NCI-H82 (cell line): ENCODE measurements around the gene TJAP1.
A peak's percentile ranks its signal among the peaks of the same experiment; 100 is the strongest.

Source experiments
- DNase-seq: peaks from one replicate; lab custom pipeline; 2025; lab: John Stamatoyannopoulos, UW

TJAP1 gene

DNA sequence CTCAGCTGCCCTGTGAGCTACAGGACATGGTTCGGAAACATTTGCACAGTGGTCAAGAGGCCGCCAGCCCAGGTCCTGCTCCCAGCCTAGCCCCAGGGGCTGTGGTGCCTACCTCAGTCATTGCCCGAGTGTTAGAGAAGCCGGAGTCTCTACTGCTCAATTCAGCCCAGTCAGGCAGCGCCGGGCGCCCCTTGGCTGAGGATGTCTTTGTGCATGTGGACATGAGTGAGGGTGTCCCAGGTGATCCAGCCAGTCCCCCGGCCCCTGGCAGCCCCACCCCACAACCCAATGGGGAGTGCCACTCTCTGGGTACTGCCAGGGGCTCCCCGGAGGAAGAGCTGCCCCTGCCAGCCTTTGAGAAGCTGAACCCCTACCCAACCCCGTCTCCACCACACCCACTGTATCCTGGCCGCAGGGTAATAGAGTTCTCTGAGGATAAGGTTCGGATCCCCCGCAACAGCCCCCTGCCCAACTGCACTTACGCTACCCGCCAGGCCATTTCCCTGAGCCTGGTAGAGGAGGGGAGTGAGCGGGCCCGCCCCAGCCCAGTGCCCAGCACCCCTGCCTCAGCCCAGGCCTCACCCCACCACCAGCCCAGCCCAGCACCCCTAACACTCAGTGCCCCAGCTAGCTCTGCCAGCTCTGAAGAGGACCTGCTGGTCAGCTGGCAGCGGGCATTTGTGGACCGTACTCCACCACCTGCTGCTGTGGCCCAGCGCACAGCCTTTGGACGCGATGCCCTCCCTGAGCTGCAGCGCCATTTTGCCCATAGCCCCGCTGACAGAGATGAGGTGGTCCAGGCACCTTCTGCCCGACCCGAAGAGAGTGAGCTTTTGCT is 27.6 kb downstream of the TJAP1 start:
- no peak for DNase-seq

DNA sequence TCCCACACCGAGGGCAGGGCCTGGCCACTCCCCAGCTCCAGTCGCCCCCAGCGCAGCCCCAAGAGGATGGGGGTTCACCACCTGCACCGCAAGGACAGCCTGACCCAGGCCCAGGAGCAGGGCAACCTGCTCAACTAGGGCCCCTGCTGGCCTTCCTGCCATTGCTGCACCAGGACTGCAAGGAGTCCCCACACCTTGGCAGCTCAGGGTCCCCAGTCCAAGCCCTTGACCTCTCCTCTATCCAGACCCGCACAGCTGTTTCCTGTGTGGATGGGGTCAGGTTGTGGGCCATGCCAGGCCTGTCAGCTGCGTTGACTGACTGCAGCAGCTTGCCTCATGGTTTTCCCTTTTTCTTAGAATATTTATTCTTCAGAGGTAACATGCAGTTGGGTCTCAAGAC is 28.3 kb downstream of the TJAP1 start:
- no peak for DNase-seq

DNA sequence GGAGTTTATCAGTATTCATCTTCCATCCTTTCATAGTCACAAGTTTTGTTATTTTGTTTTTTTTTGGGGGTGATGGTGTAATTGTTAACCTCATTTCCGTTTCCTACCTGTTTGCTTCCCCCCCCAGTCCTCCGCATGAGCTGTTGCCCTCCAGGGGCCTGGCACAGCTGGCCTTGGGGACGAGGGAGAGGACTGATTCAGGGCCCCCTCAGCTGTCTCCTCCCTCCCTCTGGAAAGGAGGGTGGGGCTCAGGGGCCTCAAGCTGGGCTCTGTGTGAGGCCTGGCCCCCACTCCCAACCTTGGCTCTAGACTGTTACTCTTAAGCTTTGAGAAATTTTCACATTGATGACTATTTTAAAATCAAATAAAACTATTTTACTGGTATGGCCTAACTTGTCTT is 28.8 kb downstream of the TJAP1 start:
- DNase-seq = no peak

DNA sequence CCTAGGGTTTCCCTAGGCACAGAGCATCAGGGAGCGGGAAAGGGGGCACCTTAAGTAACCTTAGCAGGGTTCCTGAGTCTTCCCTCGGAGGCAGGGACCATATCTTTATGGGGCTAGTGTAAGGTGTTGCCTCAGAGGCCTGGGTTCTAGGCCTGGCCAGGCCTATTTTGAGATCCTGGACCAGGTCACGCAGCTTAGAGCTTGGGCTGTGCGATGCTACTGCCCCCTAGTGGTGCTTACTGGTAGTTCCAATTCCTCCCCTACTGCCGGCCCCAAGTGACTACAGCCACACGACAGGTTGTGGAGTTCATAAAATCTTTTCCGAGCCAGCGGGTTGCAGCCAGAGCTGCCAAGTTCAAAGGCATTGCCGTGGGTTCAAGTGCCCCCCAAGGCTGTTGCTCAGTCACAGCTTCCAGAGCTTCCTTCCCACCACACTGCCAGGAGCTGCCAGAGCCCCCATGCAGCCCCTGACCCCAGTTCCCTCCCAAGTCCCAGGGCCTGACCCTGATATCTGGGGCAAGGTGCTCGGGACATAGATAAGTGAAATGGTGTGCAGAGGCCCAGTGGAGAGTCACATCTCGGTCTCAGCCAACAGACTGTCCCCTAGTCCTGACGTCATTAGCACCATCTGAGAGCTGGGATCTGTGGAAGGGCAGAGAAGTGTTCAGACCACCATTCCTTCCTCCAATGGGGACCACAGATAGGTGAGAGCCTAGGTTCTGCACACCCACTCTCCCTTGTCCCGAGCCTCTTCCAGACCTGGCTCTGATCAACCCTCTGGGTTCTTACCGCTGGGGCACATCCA is 29.5 kb downstream of the TJAP1 start:
- DNase-seq = peak; percentile 89

DNA sequence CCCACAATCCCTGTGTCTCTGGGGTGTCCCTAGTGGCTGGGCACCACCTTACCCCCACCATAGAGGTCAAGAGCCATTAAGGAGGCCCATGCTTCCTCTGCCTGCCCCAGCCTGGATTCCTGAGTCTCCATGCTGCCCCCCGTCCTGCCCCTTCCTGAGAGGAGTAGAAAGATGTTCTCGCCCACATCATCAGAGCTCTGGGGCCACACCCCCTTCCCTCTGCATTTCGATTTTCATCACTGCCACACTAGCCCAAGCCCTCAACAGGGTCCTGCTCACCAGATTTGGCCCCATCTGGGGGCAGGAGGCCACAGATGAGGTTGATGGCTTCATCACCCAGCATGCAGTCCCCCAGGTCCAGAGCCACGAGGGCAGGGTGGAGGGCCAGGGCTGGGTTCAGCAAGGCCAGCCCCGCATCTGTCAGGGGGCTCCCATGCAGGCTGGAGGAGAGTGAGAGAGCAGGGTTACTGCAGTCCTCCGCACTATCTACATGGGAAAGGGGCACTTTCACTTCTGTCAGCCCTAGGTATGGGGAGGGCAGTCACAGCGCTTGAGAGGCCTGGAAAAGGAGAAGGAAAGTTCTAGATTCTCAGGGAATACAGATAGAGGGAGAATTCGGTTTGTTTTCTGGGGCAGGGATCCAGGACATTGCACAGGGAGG is 31.2 kb downstream of the TJAP1 start:
- no peak for DNase-seq

DNA sequence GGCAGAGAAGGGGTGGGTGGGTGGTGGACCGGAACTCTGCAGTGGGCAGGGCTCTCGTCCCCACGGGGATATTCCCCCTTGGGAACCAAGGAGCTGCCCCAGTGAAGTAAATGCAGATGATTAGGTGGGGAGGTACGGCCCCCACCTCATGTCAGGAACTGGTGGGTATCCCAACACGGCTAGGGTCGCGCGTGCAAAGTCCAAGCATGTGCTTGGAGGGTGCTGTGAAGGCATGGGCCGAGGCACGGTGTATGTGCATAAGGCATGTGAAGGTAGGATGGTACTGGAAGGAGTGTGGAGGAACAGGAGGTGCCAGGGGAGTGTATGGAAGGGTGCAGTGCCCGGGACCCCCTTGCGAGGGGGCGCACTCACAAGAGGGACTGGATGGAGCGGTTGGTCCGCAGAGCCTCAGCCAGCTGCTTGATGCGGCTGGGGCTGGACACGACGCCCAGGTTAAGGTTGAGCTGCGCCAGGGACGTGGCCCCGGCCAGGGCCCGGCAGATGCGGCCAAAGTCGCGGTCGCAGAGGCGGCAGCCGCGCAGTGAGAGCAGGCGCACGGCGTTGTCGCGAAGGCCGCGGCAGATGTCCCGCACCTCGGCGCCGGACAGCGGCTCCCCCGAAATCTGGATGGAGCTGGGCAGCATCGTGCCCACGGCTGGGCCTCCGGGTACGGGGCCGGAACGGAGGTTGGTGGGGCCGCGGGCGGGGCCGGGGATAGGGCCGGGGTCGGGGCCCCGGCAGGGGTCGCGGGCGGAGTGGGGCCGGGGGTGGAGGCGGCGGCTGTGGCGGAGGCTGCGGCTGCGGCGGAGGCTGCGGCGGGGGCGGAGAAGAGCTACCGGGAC is 32.0 kb downstream of the TJAP1 start:
- DNase-seq = no peak

DNA sequence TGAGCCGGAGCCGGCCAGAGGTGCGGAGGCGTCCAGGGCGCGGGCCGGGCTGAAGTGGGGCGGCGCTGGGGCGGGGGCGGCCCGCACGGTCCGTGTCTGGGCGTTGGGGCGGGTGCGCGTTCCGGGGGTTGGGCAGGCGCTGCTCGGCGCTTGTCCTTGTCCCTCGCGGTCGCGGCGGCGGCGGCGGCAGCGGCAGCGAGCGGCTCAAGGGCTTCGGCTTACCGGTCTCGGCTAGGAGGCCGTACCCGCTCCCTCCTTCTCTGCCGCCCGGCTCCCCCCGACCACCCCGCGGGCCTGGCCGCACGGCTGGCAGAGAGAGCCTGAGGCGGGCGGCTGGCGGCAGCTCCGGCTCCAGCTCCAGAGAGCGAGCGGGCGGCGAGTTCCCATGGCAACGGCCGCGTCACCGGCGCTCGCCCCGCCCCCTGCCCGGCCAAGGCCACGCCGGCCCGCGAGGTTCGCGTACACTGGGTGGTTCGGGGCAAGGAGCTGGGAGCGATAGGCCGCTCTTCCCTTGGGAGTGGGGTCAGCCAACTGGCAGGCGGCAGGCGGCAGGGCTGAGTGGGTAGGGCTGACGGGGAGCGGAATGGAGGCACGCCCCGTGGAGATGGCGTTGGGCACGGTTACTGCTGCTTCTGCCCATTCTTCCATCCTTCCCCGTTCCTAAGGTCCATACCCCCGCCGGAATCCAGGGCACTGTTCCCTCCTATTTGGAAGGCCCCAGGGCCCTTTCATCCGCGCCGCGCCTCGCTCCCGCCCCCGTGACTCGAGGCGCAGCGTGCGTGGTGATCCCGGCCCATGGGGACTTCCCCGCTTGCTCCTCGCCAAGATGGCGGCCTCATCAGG is 32.8 kb downstream of the TJAP1 start, which contains the start of gene LRRC73:
Gene LRRC73 (minus strand): TSS at position 363 of the 843 bp plus-strand sequence. CDS start 561 bp downstream, outside the sequence.
- DNase-seq = peak; percentile 83

DNA sequence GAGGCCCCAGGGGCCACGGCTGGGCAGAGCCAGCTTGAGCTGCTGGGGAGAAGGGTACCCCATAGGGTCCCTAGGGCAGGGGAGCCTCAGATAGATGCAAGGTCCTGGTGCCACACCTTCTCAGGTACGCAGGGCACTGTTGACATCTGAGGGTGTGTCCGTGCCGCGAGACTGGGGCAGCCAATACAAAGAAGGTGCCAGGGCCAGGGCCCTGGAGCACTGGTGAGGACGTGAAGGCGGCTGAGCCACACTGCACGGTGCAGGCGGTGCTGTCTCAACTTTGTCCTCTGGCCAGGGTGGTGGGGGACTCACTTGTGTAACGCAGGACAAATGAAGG is 33.4 kb downstream of the TJAP1 start:
- DNase-seq = no peak

DNA sequence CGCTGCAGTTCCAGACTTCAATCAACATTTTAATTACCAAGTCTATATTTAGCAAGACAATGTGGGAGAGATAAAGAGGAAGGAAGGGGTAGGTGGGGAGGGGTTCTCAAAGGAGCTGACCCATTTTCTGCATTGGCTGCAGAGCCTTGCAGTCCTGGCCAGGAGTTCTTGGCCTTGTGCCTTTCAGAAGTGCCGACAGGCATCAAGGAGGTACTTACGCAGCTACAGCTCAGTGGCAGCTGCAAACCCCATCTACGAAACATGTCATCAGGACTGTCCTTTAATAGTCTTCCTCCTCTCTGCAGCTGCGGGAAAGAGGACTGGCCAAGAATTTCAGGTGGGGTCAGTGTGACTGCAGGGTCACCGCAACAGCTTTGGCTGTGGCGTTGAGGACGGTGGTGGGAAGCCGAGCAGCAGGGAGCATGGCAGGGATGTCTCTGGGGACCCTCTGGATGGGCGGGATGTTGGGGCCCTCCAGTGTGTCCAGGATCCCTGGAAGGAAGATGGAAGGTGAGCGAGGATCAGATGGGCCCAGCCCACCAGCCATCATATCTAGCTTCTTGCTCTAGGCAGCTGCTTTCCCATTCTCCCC is 34.5 kb downstream of the TJAP1 start:
- no peak for DNase-seq

DNA sequence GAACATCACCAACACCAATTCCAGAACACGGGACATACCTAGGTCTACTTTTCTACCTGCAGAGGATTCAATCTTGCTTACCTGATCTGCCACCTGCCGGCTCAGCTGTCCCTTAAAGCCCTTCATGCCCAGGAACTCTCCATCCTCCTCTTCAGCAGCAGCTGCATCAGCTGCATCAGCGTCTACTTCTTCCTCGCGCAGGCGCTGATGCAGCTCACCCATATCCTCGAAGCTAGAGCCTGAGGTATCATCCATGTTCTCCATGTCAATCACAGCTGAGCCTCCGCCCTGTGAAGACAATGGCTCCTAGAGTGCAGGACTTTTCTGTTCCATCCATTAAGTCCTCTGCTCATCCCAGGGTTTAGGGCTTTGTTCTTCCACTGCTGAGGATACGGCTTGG is 38.4 kb downstream of the TJAP1 start:
- no peak for DNase-seq

DNA sequence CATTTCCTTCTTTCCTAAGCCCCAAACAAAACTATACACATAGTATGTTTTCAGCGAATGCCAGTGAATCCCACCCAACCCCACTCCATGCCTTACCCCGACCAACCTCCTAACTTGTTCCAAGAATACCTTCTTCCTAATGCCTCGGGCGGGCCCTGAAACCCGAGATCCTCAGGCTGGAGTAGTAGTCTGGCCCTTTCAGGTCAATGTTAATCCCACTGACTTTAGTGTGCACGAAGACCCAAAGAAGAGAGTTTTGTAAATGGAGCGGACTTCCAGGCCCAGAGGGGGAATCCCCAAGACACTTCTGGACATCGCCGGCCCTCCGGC is 39.0 kb downstream of the TJAP1 start:
- DNase-seq = peak; percentile 54

DNA sequence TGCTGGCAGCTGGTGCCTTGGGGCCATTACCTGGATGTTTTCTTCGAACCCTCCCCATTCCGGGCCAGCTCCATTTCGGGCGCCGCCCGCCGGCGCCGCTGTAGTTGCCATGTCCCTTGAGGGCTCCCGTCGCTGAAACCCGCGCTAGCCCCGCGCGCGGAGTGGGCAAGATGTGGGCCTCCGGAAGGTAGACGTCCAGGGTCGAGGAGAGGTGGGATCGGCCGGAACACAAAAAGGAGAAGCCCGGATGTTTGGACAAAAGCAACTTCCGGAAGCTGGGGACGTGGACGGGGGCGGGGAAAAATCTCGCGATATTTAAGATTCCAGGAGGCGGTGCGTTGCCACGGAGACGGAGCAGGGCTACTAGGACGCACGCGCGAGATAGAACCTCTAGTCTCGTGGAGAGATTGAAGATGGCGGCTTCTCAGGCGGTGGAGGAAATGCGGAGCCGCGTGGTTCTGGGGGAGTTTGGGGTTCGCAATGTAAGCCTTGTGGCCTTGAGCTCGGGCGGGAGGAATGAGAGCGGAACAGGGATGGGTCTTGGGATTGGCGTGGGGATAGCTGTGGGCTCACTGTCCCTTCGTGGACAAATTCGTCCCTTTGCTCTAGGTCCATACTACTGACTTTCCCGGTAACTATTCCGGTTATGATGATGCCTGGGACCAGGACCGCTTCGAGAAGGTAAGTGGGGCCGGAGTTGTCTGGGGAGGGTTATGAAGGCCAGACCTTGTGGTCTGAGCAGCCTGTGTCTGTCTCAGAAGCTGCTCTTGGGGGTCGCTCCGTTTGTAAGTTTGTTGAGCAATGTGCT is 39.5 kb downstream of the TJAP1 start, which contains the start of the genes POLR1C and YIPF3:
Gene POLR1C (plus strand): TSS at position 393 of the 808 bp plus-strand sequence. CDS start 21 bp downstream, at position 414.
Gene YIPF3 (minus strand): TSS at position 230 of the 808 bp plus-strand sequence. CDS start 119 bp downstream, at position 111.
- DNase-seq = peak; percentile 100

DNA sequence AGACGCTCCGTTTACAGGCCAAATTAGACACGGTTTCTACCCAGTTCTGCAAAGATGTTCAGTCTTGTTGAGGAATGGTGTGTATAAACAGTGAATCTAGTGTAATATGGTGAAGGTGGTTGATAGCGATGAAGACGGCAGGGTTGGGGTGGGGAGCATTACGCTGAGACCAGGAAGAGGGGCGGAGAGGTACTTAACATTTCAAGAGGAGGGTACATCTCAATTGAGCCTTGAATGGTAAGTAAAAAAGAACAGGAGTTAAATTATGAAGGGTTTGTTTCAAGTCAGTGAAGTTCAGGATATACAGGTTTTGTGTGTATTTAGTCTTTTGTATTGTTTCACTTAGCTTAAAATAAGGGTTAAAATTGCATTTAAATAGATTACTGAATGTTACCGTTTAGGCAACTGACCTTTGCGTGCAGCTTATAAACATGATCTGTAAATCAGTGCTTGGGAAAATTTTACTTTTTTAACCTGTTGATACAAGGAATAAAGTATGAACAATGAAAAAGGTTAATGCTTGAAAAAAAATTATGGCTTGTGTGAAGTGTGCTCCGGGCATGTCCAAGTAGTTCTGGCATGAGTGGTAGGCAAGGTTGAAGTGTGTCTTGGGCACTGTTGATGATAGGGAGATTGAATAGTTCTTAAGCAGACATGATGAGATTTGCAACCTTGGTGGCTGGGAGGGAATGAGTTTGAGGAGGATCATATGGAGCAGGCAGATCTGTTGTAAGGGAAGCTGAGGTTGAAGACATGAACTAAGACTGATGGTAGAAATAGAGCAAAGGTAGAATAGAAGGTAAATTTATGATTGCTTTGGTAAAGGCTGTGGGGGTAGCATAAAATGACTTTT is 40.4 kb downstream of the TJAP1 start:
- DNase-seq = peak; percentile 58

DNA sequence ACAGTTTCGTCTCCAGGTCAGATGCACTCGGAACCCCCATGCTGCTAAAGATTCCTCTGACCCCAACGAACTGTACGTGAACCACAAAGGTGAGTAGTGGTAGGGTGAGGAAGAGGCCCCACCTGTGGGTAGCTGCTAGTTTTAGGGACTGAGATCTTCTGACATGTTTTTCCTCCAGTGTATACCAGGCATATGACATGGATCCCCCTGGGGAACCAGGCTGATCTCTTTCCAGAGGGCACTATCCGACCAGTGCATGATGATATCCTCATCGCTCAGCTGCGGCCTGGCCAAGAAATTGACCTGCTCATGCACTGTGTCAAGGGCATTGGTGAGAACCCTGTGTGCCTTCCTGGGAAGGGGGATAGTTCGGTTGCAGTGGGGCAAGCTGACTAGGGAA is 42.7 kb downstream of the TJAP1 start:
- no peak for DNase-seq

DNA sequence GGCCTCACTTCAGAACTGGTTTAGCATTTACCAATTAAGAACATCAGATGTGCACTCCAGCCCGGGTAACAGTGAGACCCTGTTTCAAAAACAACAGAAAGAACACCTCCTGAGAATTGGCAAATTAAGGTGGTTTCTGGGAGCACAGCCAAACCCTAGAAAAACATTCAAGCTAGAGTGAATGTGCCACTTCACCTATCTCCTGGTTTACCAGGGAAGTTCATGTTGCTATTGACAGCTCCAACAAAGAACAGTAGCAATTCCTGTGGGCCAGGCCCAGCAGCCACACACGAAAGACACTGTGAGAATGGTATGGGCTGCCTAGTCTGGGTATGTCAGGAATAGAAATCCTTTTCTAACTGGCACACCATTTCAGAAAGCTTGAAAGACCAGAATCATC is 44.5 kb downstream of the TJAP1 start:
- no peak for DNase-seq

DNA sequence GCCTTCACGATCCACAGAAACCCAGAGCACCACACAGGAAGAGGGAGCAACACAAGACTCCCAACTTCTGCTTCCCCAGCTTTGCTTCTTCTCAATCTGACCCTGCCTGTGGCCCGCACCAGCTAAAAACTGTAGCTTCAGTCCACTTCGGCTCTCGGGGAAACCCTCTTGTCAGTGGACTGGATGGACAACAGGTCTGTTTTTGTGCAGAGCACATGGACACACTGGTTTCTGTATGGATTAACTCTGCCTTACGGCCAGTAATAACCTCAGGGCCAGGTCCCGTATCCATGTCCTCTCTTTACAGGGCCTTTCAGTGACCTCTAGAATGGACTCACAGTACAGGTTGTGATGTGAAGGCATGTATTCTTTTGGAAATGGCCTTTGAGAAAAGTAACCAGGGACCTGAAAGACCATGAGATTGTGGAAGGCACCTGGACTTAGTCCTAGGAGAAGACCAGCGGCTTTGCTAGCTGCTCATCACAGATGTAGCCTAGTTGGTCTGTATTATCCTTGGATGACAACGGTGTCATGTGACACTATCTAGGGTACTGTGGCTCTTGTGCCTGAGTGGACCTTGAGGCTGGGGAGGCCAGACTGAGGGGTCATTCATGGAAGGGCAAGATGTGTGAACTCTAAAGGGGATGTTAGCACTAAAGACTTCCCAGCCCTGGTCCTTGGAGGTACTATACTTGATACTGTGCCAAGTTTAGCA is 45.3 kb downstream of the TJAP1 start:
- DNase-seq = no peak

DNA sequence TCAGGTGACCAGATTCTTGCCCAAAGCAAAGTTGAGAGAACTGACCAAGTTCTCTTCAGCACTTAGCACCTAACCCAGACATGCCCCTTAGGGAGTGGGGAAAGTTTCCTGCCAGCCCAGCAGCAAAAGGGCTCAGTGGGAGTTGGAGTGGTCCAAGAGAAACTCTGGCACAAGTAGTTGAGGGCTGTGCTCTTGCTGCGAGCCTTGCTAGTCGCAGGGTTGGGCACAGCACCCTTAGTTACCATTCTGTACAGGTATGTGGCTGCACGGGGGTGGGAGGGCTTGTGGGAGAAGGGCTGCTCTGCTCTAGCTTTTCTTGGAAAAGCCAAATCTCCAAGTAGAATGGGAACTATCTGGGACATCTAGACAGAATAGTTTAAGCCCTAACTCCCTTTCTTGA is 45.9 kb downstream of the TJAP1 start:
- no peak for DNase-seq

DNA sequence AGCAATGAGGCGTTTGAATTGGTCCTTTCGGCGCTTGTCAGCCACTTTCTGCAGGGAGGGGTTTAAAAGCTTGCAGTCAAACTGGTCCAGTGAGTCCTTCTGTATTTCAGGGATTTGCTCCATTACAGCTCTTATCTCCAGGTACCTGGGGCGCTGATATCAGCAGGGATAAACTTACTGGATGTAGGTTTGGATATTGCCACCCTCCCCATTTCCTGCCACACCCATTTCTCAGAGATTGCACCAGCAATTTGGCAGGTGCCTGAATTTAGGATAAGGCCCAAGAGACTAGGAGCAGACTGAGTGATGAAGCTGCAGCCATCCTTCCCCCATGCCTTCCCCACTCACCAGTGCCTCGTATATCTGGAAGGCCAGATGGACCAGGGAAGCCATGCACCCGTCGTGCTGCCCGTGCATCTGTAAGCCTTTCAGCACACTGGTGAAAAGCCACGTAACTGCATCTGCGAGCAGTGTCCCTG is 47.2 kb downstream of the TJAP1 start:
- DNase-seq = no peak
